HTR-8/SVneo (cell line): ENCODE measurements around the gene COL13A1.

ENCODE experiments used
- DNase-seq: peaks from one replicate; pipeline ENCODE4 v3.0.0; 2011; ENCODE audit warnings: low spot score, mixed read lengths; ENCODE audit not compliant: insufficient read length
- FAIRE-seq: peaks from 2 replicates; lab custom pipeline; 2011; peaks lifted over from hg19 to GRCh38; lab: Jason Lieb, UNC

COL13A1 gene

DNA sequence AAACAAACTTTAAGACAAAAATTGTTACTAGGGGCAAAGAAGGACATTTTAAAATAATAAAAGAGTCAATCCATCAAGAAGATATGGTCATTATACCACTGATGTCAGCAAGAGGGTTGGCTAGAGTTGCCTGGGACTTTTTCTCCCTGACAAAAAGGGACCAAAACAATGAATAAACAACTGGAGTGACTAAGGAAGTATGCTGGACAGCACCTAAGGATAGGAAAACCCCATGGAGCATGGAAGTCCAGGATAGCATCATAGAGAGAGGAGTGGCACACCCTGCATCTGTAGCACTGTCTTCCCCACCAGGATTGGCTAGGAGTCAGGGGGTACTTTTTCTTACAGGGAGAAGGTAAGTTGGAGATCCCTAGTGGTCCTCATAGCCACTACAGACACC lies 177.5 kb downstream of the COL13A1 start:
- DNase-seq (no peak), FAIRE-seq (no peak)

DNA sequence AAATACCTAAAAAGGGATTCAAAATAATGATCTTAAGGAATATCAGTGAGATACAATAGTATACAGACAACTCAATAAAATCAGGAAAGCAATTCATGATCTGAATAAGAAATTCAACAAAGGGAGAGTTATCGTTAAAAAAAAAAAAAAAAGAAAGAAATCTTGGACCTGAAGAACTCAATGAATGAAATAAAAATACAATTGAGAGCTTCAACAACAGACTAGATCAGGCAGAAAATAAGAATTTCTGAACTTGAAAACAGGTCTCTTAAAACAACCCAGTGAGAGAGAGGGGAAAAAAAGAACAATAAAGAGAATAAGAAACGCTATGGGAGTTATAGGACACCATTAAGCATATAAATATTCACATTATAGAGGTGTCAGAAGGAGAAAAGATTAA lies 179.0 kb downstream of the COL13A1 start:
- DNase-seq, result no peak
- FAIRE-seq, result no peak

DNA sequence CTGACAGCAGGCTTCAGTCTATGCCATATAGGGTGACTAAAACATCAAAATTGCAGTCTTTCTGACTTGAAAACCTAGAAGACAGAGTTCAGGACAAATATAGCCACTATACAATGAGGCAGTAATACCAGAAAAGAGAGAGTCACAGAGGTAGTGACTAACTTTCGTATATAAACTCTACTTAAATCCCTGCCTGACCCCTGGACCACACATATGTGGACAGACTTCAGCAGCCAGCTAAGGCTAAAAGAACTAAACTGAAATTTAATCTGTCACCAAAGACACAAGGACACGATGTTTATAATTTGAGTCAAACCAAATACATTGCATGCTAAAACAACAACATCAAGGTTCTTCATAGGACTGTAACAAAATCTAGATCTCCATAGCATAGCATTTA lies 186.4 kb downstream of the COL13A1 start:
- FAIRE-seq (no peak), DNase-seq (no peak)

DNA sequence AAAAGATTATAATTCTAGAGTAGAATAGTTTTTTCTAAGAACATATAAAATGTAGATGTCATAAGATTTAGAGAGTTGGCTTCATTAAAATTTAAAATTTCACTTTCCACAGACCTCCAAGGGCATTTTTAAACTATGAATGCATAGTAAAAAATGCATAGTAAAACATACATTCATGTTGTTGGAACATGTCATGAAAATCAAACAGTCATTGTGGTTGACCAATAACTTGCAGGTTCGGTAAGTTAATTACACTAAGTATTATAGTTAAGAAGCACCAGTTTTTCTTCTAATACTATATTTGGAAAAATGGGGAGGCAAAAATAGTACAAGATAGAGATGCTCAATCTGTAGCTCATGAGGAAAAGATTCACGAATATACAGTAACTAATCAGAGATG lies 189.4 kb downstream of the COL13A1 start:
- DNase-seq (no peak), FAIRE-seq (no peak)

DNA sequence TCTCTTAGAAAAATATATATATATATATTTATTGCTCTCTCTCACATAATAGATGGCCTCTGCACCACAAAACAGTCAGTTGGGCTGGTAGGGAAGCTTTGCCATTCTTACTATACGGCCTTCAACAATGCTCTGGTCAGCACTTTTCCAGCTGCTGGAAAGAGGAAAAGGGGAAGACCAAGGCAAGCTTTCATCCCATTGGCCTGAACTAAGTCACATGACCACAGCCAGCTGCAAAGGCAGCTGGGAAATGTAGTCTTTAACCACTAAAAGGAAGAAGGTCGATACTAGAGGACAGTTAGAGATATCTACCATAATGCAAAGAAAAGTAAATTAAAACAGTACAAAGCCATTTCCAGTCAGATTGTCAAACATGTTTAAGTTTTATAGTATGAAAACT lies 192.6 kb downstream of the COL13A1 start:
- peak; percentile 68 for DNase-seq
- no peak for FAIRE-seq

DNA sequence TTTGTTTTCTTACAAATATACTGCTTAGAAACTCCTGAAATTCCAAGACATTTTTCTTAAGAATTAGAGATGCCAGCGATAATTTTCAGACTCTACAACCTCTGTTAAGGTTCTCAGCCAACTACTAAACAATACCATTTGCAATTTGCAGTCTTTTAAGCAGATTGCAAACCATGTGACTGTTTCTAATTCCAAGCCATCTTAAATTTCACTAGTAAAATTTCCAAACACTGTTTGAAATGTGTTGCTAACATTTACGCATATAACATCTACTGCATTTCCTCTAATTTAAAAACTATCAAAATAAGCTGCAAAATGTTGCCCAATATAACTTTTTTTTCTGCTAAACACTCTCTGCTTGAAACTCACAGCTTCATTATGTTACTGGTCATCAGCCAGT lies 194.9 kb downstream of the COL13A1 start:
- FAIRE-seq (no peak), DNase-seq (no peak)

DNA sequence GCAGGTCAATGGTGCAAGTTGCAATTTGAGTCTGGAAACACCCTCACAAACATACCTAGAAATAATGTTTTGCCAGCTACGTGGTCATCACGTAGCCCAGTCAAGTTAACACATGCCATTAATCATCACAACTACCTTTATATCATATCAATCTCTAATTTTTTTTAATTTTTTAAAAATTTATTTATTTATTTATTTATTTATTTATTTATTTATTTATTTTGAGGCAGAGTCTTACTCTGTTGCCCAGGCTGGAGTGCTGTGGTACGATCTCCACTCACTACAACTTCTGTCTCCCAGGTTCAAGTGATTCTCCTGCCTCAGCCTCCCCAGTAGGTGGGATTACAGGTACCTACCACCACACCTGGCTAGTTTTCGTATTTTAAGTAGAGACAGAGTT lies 198.6 kb downstream of the COL13A1 start:
- FAIRE-seq (no peak), DNase-seq (no peak)

DNA sequence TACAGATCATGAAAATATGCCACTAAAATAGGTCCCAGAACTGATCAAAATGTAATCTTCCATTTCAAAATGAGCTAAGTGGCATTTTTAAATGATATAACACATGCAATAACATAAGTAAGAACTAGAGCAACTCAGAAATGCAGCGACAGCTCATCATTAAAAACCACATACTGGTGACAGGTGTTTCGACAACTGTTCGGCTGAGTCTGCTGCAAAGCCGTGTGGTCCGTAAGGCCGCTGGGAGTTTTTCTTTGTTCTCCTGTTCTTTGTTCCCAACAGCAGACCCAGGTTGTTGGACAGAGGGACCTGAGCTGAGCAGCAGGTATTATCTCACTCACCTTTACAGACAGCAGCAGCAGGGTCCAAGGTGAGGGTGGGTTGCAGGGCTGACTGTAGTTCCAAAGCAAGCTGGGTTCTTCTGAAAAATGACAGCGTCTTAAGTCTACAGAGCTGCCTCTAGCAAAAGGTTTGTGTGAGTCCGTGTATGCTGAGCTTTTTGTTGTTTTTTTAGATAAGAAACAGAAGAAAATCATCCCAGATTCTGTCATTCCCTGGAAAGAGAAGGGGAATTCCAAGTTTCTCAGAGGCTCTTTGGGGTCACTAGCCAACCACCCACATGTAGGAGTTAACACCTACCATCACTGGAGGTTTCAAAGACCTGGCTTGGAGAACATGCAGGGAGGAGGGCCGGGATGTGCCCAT lies 205.6 kb downstream of the COL13A1 start:
- FAIRE-seq (no peak), DNase-seq (no peak)
